ENCODE measurements around the gene RBM18. TPM values are rescaled to one million over a fixed set of nuclear protein-coding genes. Genes with fewer than 3 reads are reported as not detected.

The RBM18 gene
- total and polyA plus RNA-seq, 2 donors from 2014 or later = 17.5 to 18.5 TPM

DNA sequence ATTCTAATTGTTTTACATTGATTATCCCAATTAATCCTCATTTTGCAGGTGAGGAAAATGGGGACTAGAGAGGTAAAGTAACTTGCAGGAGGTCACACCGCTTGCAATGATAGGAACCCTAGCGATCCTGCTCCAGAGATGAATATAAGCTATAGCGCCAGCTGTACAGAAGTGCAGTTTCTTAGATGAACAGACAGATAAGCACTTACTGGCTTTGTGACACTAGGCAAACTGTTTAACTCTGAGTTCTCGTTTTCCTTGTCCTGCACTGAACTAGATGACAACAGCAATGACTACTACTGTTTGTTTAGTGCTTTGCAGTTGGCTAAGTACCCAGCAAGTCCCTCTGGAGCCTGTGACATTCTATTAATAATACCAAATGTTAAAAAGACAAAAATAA, 47.0 kb downstream of the RBM18 start:
- Histone ChIP-seq H3K27ac (ENCODE audit: low read depth in 2 of 2, low read length in 2 of 2) (no peak overlapping the region), H3K9ac (ENCODE audit: low read length in 3 of 3) (no peak overlapping the region), H3K27me3 (ENCODE audit: control insufficient read depth, insufficient read depth, low read length) (peaks cover 84% of the 10 kb centered on the region), H3K4me1 (ENCODE audit: control insufficient read depth in 2 of 3, insufficient read depth in 2 of 3, low read depth in 1 of 3, low read length in 3 of 3) (peaks cover 0 to 19% (median 3%) of the 10 kb centered on the region in 3 donors), H3K36me3 (ENCODE audit: control insufficient read depth in 2 of 3, insufficient read depth in 3 of 3, low read length in 3 of 3) (no peaks in the 10 kb centered on the region), H3K9me3 (ENCODE audit: control insufficient read depth in 2 of 3, insufficient read depth in 1 of 3, low read length in 3 of 3) (no peaks in the 10 kb centered on the region), H3K4me3 (ENCODE audit: low read length in 3 of 3) (no peak overlapping the region)
- intact Hi-C loops (cut with DNase I) = no loop called here
- TF ChIP-seq, protein P1, sequence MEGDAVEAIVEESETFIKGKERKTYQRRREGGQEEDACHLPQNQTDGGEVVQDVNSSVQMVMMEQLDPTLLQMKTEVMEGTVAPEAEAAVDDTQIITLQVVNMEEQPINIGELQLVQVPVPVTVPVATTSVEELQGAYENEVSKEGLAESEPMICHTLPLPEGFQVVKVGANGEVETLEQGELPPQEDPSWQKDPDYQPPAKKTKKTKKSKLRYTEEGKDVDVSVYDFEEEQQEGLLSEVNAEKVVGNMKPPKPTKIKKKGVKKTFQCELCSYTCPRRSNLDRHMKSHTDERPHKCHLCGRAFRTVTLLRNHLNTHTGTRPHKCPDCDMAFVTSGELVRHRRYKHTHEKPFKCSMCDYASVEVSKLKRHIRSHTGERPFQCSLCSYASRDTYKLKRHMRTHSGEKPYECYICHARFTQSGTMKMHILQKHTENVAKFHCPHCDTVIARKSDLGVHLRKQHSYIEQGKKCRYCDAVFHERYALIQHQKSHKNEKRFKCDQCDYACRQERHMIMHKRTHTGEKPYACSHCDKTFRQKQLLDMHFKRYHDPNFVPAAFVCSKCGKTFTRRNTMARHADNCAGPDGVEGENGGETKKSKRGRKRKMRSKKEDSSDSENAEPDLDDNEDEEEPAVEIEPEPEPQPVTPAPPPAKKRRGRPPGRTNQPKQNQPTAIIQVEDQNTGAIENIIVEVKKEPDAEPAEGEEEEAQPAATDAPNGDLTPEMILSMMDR (IDR thresholded peaks at IDR 0.05; ENCODE audit: borderline replicate concordance, extremely low read depth, insufficient read depth) = no peak
- FAIRE-seq = no peak
- DNase-seq = peak in 1 of 5 donors; percentile 22

DNA sequence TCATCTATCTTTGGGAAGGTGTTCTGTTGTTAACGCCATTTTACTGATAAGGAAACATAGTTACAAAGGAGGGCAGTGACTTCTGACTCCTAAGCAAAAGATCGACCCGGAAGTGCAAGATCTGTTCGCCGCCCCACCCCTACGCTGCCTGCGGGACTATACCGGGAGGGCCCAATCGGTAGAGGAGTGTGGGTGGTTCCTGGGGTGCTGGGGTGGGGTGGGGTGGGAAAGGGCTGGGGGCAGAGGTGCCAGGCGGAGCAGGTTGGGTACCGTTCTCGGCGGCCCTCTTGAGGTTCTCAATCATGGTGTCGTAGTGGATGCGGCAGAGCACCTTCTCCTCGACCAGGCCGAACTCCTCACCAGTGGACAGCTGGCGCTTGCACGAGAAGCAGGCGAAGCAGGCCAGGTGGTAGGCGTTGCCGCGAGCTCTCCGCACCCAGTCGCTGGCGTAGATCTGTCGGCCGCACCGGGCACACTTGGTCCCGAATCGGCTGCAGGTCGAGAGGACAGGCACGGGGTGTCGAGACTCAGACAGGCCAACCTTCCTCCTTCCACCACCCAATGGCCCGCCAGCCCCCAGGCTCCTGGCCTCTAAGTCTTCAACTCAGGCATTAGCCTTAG, 47.7 kb downstream of the RBM18 start:
- Histone ChIP-seq H3K4me1 (ENCODE audit: control insufficient read depth in 2 of 3, insufficient read depth in 2 of 3, low read depth in 1 of 3, low read length in 3 of 3) (peaks cover 0 to 19% (median 3%) of the 10 kb centered on the region in 3 donors), H3K27me3 (ENCODE audit: control insufficient read depth, insufficient read depth, low read length) (peaks cover 85% of the 10 kb centered on the region), H3K36me3 (ENCODE audit: control insufficient read depth in 2 of 3, insufficient read depth in 3 of 3, low read length in 3 of 3) (no peaks in the 10 kb centered on the region), H3K9ac (ENCODE audit: low read length in 3 of 3) (no peak overlapping the region), H3K4me3 (ENCODE audit: low read length in 3 of 3) (no peak overlapping the region), H3K9me3 (ENCODE audit: control insufficient read depth in 2 of 3, insufficient read depth in 1 of 3, low read length in 3 of 3) (no peaks in the 10 kb centered on the region), H3K27ac (ENCODE audit: low read depth in 2 of 2, low read length in 2 of 2) (no peak overlapping the region)
- FAIRE-seq (no peak), DNase-seq (peak in 1 of 5 donors; percentile 66)
- TF ChIP-seq, protein P1 (IDR thresholded peaks at IDR 0.05; ENCODE audit: borderline replicate concordance, extremely low read depth, insufficient read depth) = no peak
- intact Hi-C loops (cut with DNase I) = no loop called here

DNA sequence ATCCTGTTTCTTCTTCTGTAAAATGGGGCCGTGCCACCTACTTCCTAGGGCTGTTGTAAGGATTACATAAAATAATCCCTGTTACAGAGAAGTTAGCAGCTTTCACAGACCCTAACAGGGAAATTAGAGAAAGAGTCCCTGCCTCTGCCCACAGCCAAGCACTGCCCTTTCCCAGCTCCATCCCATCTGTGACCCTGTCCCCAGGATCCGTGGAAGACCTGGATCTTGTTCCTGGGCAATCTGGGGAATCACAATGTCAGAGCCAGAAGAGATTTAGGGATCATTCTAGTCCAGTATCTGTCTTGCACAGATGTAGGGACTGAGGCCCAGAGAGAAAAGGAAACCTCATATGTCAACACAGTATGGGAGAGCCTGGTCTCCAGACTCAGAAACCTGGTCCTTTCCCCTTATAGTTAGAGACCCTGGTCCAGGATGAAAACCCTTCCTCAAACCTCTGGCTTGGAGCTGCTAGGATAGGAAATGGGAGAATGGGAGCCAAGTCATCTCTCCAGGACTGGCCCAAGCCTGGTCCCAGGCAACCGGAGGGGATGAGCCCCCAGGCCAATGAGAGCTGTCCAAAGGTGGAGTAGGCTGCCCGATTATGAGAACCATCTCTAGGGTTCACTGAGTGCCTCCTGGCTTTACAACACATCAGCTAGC, 48.4 kb downstream of the RBM18 start:
- H3K4me3 ChIP-seq (ENCODE audit: low read length in 3 of 3) = no peak overlapping the region
- no peaks in the 10 kb centered on the region for H3K36me3 ChIP-seq (ENCODE audit: control insufficient read depth in 2 of 3, insufficient read depth in 3 of 3, low read length in 3 of 3)
- peaks cover 85% of the 10 kb centered on the region for H3K27me3 ChIP-seq (ENCODE audit: control insufficient read depth, insufficient read depth, low read length)
- intact Hi-C loops (cut with DNase I) = no loop called here
- DNase-seq = peak in 1 of 5 donors; percentile 23
- TF ChIP-seq, protein P1 (IDR thresholded peaks at IDR 0.05; ENCODE audit: borderline replicate concordance, extremely low read depth, insufficient read depth) = no peak
- H3K9me3 ChIP-seq (ENCODE audit: control insufficient read depth in 2 of 3, insufficient read depth in 1 of 3, low read length in 3 of 3) = no peaks in the 10 kb centered on the region
- H3K9ac ChIP-seq (ENCODE audit: low read length in 3 of 3) = no peak overlapping the region
- no peak for FAIRE-seq
- no peak overlapping the region for H3K27ac ChIP-seq (ENCODE audit: low read depth in 2 of 2, low read length in 2 of 2)
- H3K4me1 ChIP-seq (ENCODE audit: control insufficient read depth in 2 of 3, insufficient read depth in 2 of 3, low read depth in 1 of 3, low read length in 3 of 3) = peaks cover 0 to 19% (median 3%) of the 10 kb centered on the region in 3 donors

Data from kidney (tissue), 14 donors.